ENCODE data around the gene YPEL4.

Gene YPEL4

DNA sequence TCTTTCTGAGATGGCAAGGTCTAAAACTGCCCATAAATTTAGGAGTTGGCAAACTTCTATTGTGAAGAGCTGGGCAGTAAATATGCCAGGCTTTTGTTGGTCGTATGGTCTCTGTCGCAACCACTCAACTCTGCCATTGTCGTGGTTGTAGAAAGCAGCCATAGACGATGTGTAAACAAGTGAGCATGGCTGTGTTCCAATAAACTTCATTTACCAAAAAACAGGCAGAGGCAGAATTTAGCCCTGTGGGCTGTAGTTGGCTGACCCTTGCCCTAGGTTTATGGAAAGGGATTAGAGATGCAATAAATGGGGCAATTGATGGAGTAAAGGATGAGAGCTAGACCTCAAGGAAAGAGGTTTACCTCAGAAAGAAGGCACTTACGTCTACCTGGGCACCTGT lies 17.6 kb downstream of the YPEL4 start:
- no peak for TF ChIP-seq CTCF (conservative IDR thresholded peaks at IDR 0.05; ENCODE audit: low read depth, low read length)
- no peak for DNase-seq (ENCODE audit: low read depth)
- no peak overlapping the region for H3K4me3 ChIP-seq (ENCODE audit: low read length)

GRCh38 chr11:57630171-57630570 lies 19.5 kb downstream of the YPEL4 start:
- no peak for TF ChIP-seq CTCF (conservative IDR thresholded peaks at IDR 0.05; ENCODE audit: low read depth, low read length)

GRCh38 chr11:57626895-57627294 lies 22.8 kb downstream of the YPEL4 start:
- H3K4me3 ChIP-seq (ENCODE audit: low read length): no peak overlapping the region
- no peak for DNase-seq (ENCODE audit: low read depth)
- no peak for TF ChIP-seq CTCF (conservative IDR thresholded peaks at IDR 0.05; ENCODE audit: low read depth, low read length)

More at GRCh38 chr11:57630171-57630570, 19.5 kb downstream of the YPEL4 start:
- H3K4me3 ChIP-seq (ENCODE audit: low read length): no peak overlapping the region
- no peak for DNase-seq (ENCODE audit: low read depth)

DNA sequence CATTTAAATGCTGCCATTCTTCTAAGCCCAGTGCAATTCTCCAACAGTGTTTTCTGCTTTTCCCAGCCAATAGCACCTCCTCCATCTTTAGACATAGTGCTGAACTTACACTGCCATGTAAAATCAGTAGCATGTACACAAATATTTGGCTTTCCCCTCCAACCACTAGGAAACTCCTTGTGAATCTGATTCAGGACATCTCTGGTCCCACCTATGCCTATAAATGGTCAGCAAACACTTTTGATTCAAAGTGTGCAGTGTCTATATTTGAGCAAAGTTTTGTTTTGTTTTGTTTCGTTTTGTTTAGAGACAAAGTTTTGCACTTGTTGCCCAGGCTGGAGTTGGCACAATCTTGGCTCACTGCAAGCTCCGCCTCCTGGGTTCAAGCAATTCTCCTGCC lies 24.8 kb downstream of the YPEL4 start:
- no peak for TF ChIP-seq CTCF (conservative IDR thresholded peaks at IDR 0.05; ENCODE audit: low read depth, low read length)
- no peak for DNase-seq (ENCODE audit: low read depth)
- no peak overlapping the region for H3K4me3 ChIP-seq (ENCODE audit: low read length)

DNA sequence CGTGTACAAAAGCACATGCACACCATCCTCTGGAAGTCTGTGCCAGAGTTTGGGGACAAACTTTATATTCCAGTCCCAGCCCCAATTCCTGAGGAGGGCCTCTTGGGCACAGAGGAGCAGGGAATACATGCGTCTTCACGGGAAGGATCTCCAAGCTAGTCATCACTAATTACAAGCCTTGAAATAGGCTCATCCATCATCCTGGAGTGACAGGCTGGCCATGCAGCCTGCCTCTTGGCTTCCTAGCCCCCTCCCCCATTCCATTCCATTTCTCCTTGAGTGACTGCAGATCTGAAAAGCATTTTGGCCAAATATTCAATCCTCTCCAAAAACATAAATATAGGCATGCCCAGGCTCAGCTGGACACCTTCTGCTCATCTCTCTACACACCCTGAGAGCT lies 27.4 kb downstream of the YPEL4 start:
- DNase-seq (ENCODE audit: low read depth): no peak
- TF ChIP-seq CTCF (conservative IDR thresholded peaks at IDR 0.05; ENCODE audit: low read depth, low read length): no peak
- H3K4me3 ChIP-seq (ENCODE audit: low read length): no peak overlapping the region

- TF ChIP-seq CTCF (conservative IDR thresholded peaks at IDR 0.05; ENCODE audit: low read depth, low read length): no peak
- no peak overlapping the region for H3K4me3 ChIP-seq (ENCODE audit: low read length)
- DNase-seq (ENCODE audit: low read depth): no peak
Measured at GRCh38 chr11:57620467-57620866, 29.2 kb downstream of the YPEL4 start.

DNA sequence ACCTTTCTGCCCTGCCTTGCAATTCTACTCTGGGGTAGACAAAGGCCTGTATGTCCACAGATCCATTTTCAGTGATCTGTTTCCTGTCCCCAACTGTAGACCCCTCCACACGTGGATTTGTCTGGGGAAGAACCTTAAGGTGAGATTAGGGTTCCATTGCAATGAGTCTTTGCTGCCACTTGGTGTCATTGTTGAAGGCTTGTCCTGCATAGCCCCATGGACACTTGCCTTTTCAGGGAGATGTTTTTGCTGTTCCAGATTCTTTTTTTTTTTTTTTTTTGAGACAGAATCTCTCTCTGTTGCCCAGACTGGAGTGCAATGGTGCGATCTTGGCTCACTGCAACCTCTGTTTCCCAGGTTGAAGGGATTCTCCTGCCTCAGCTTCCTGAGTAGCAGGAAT lies 30.4 kb downstream of the YPEL4 start:
- no peak overlapping the region for H3K4me3 ChIP-seq (ENCODE audit: low read length)
- no peak for DNase-seq (ENCODE audit: low read depth)
- TF ChIP-seq CTCF (conservative IDR thresholded peaks at IDR 0.05; ENCODE audit: low read depth, low read length): no peak
